ENCODE results near the gene CDKL2.

Gene CDKL2

DNA sequence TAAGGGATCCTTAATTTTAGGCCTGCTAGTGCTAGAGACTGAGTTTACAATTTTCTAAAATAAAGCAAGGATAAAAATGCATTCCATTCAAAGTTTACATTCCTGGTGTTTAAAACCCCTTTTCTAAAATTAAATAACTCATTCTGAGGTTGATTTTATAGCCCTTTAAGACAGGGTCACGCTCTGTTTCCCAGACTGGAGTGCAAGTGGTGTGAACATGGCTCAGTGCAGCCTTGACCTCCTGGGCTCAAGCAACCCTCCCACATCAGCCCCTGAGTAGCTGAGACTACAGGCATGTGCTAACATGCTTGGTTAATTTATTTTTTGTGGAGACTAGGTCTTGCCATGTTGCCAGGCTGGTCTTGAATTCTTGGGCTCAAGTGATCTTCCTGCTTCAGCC, 6.8 kb upstream of the CDKL2 start:
- Histone ChIP-seq H3K4me3 (replicated peaks; ENCODE audit: low read depth, low read length) (no peak overlapping the region), H3K36me3 (ENCODE audit: control insufficient read depth, insufficient read depth, low read length) (no peaks in the 10 kb centered on the region), H3K27me3 (replicated peaks; ENCODE audit: control insufficient read depth, insufficient read depth, low read length) (no peaks in the 10 kb centered on the region)
- TF ChIP-seq, protein P1, sequence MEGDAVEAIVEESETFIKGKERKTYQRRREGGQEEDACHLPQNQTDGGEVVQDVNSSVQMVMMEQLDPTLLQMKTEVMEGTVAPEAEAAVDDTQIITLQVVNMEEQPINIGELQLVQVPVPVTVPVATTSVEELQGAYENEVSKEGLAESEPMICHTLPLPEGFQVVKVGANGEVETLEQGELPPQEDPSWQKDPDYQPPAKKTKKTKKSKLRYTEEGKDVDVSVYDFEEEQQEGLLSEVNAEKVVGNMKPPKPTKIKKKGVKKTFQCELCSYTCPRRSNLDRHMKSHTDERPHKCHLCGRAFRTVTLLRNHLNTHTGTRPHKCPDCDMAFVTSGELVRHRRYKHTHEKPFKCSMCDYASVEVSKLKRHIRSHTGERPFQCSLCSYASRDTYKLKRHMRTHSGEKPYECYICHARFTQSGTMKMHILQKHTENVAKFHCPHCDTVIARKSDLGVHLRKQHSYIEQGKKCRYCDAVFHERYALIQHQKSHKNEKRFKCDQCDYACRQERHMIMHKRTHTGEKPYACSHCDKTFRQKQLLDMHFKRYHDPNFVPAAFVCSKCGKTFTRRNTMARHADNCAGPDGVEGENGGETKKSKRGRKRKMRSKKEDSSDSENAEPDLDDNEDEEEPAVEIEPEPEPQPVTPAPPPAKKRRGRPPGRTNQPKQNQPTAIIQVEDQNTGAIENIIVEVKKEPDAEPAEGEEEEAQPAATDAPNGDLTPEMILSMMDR (IDR thresholded peaks at IDR 0.05; ENCODE audit: insufficient read depth, low read length, poor library complexity, severe bottlenecking) = no peak
- no peak for DNase-seq (ENCODE audit: extremely low read depth, insufficient read length)

DNA sequence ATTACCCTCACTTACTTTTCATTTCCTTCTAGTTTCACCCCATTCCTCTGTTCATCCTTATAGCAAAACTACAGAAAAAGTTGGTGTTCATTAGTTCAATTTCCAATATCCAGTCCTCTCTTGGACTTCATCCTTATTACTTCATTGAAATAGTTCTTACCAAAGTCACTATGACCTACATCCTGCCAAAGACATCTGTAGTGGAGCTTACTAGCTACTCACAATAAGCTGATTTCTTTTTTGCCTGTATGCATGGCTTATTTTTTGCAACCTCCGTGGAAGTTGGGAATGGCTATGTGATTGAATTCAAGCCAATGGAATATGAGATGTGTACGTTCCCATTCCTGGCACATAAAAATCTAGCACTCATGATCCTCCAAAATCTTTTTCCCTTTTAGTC, 4.6 kb upstream of the CDKL2 start:
- Histone ChIP-seq H3K4me3 (replicated peaks; ENCODE audit: low read depth, low read length) (no peak overlapping the region), H3K36me3 (ENCODE audit: control insufficient read depth, insufficient read depth, low read length) (no peaks in the 10 kb centered on the region), H3K27me3 (replicated peaks; ENCODE audit: control insufficient read depth, insufficient read depth, low read length) (no peaks in the 10 kb centered on the region)
- TF ChIP-seq, protein P1 (IDR thresholded peaks at IDR 0.05; ENCODE audit: insufficient read depth, low read length, poor library complexity, severe bottlenecking) = no peak
- DNase-seq (ENCODE audit: extremely low read depth, insufficient read length) = no peak

DNA sequence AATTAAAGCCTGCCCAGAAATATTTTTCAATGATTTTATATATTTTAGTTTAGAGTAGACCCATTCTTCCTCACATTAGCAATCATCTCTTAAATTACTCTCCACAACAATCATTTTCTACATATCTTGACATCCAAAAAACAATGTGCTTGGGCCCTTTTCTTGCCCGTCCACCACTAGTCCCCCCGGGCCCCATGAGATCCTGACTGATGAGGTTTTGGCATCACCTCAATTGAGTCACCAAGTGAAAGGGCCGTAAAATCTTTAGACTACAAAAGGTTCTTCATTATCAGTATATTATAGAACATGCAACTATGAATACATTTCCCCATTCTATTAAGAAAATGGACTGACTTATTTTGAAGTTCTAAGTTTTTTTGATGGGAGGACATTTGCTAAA, 4.0 kb upstream of the CDKL2 start:
- H3K36me3 ChIP-seq (ENCODE audit: control insufficient read depth, insufficient read depth, low read length) = no peaks in the 10 kb centered on the region
- TF ChIP-seq, protein P1 (IDR thresholded peaks at IDR 0.05; ENCODE audit: insufficient read depth, low read length, poor library complexity, severe bottlenecking) = no peak

DNA sequence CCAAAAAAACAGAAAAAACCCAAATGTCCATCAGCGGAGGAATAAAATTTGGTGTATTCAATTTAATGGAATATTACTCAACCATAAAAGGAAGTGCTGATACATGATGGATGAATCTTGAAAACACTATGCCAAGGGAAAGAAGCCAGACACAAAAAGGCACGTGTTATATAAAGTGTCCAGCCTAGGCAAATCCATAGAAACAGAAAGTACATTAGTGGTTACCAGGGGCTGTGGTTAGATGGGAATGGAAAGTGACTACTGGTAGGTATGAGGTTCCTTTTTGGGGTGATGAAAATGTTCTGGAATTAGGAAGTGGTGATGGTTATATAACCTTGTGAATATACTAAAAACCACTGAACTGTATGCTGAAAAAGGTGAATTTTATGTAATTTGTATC, 3.5 kb upstream of the CDKL2 start:
- no peak for DNase-seq (ENCODE audit: extremely low read depth, insufficient read length)
- no peak overlapping the region for H3K4me3 ChIP-seq (replicated peaks; ENCODE audit: low read depth, low read length)
- H3K27me3 ChIP-seq (replicated peaks; ENCODE audit: control insufficient read depth, insufficient read depth, low read length) = no peaks in the 10 kb centered on the region
- TF ChIP-seq, protein P1 (IDR thresholded peaks at IDR 0.05; ENCODE audit: insufficient read depth, low read length, poor library complexity, severe bottlenecking) = no peak
- H3K36me3 ChIP-seq (ENCODE audit: control insufficient read depth, insufficient read depth, low read length) = no peaks in the 10 kb centered on the region

More for the DNA sequence above, 4.0 kb upstream of the CDKL2 start:
- no peak for DNase-seq (ENCODE audit: extremely low read depth, insufficient read length)
- Histone ChIP-seq H3K27me3 (replicated peaks; ENCODE audit: control insufficient read depth, insufficient read depth, low read length) (no peaks in the 10 kb centered on the region), H3K4me3 (replicated peaks; ENCODE audit: low read depth, low read length) (no peak overlapping the region)

DNA sequence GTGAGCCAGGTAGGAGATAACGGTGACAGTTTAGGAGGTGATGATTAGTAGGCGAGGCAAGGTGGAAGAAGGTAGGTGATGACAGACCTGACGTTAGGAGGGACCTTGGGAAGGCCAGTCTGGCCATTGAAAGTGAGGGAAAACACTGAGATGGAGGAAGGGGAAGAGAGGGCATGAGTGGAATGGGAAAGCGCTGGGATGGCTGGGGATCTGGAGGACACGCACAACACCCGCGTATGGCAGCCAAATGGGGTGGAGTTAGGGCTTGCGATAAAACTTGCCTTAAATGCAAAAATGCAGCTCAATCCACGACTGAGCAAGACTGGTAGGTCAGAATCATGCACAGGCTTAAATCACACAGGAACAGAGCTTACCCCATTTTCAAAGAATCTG, 605 bp upstream of the CDKL2 start:
- Histone ChIP-seq H3K27me3 (replicated peaks; ENCODE audit: control insufficient read depth, insufficient read depth, low read length) (no peaks in the 10 kb centered on the region), H3K4me3 (replicated peaks; ENCODE audit: low read depth, low read length) (peak overlapping the region; percentile 61), H3K36me3 (ENCODE audit: control insufficient read depth, insufficient read depth, low read length) (no peaks in the 10 kb centered on the region)
- TF ChIP-seq, protein P1 (IDR thresholded peaks at IDR 0.05; ENCODE audit: insufficient read depth, low read length, poor library complexity, severe bottlenecking) = no peak
- no peak for DNase-seq (ENCODE audit: extremely low read depth, insufficient read length)

DNA sequence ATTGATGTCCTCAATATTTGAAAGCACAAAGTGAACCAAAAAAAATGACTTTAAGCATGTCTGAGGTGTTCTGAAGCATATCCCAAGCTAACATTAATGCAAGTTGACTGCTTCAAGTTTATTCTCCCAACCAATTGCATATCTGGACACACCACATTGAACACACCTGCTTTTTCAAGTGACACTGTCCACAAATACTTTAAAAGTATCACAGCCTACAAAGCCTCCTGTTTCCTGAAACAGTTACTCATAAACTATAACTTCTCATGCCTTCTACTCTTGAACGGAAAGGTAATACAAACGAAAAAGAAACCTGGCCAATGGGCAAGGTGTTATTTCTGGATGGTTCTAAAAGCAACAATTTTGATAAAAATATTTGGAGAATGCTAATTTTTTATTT, 1.1 kb downstream of the CDKL2 start:
- no peak for DNase-seq (ENCODE audit: extremely low read depth, insufficient read length)
- TF ChIP-seq, protein P1 (IDR thresholded peaks at IDR 0.05; ENCODE audit: insufficient read depth, low read length, poor library complexity, severe bottlenecking) = no peak
- H3K27me3 ChIP-seq (replicated peaks; ENCODE audit: control insufficient read depth, insufficient read depth, low read length) = no peaks in the 10 kb centered on the region
- no peak overlapping the region for H3K4me3 ChIP-seq (replicated peaks; ENCODE audit: low read depth, low read length)
- no peaks in the 10 kb centered on the region for H3K36me3 ChIP-seq (ENCODE audit: control insufficient read depth, insufficient read depth, low read length)
